Superior temporal gyrus (tissue), 1 donor: ENCODE results near the gene FOXO3B.
"Not testable (repeated sequence)": the region's sequence is repeated elsewhere in the genome, so short reads cannot be mapped to it uniquely, and the experiment has no call there.

Experiments used
- DNase-seq: peaks from one replicate; pipeline ENCODE4 v3.0.0-alpha.2; 2016; ENCODE audit errors: extremely low spot score

FOXO3B gene

DNA sequence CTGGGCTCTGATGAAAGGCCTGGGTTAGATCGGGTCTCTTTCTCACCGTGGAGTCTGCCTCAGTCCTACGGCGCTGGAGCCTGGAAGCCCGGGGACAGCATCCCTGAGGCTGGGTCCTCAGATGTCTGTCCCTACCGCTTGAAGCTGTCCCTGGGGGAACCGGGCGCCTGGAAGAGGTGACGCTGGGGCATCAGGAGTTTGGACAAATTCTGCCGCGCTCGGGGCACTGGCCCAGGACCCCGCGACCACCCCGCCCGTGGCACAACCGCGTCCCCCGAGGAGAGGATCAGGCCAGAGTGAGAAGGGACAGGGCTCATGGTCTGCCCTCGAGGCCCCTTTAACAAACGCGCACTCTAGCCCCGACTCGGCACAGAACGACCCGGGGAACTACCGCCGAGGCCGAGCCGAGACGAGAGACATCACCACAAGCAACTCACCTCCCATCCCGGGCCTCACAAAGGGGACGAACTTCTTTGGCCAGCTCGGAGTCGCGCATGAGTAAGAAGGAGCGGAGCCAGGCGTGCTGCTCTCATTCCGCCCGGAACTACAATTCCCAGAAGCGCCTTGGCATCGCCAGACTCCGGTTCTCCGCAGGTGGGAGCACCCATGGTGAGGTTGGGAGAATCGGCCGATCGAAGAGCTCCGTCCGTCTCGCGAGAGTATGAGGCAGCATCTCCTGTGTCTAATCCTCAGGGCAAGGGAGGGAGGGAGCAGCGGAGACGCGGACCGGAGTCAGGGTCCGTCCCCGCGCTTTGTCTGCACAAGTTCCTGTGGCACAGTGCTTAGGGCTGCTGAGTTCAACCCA is at the start of gene FOXO3B:
TSS of gene FOXO3B (minus strand) at position 548 of the 805 bp plus-strand sequence. CDS start 663 bp downstream, outside the sequence.
- DNase-seq, result peak; percentile 92

DNA sequence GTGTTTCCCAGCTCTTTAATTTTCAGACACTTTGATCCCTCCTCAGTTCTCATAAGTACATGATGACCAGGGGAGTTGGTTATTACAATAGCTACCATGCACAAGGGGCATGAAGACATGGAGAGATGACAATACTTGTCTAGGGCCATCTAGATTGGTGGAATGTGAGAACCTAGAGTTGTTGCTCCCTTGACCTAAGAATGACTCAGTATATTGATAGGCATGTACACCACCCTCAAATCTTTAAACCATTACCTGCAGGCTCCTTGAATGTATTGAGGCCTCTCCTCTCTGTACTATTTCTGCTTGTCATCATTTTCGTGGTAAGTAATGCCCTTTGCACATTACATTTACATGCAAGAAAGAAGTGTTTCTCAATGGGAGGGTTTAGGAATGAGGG is 41.4 kb upstream of the FOXO3B start:
- not testable (repeated sequence) for DNase-seq

DNA sequence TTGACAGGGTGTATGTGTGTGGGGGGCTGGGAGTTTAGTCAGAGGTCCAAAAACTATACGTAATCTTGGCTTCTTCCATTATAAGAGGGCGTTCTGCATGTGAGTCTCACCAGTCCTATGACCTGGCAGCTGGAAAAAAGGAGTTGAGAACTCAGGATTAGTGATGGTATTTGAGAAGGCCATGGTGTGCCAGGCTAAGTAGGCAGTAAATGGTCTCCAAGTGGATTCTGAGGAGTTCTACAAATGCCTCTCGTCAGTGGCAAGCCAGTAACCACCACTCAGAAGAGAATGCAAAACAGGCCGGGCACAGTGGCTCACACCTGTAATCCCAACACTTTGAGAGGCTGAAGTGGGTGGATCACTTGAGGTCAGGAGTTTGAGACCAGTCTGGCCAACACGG is 40.5 kb upstream of the FOXO3B start:
- DNase-seq, result not testable (repeated sequence)

DNA sequence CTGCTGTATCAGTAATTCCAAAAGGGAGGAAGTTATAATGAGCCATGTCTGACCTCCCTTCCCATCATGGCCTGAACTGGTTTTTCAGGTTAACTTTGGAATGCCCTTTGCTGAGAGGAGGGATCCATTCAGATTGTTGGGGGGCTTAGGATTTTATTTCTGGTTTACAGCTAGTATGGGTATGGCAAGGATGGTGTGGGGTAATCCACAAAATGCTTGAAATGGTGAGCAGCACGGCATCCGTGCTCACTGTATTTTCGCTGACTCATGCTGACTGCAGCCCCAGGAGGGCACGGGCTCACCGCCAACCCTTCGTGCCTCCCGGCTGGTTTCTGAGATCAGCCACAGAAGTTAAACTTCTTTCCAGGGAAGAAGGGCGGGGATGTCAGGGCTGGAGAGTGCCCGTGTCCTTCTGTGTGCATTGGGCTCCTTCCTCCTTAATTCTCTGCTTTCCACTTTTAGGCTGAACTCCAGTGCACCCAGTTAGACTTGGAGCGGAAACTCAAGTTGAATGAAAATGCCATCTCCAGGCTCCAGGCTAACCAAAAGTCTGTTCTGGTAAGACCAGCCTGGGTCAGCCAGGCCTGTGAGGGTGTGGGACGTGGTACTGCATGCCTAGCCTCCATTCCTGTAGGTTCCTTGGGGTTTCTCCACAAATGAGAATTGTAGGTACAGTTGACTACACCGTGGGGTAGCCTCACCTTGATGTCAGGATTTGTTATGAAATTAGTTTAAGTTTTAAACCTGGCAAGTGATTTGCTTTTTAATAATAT is 39.8 kb upstream of the FOXO3B start:
- DNase-seq, result not testable (repeated sequence)

DNA sequence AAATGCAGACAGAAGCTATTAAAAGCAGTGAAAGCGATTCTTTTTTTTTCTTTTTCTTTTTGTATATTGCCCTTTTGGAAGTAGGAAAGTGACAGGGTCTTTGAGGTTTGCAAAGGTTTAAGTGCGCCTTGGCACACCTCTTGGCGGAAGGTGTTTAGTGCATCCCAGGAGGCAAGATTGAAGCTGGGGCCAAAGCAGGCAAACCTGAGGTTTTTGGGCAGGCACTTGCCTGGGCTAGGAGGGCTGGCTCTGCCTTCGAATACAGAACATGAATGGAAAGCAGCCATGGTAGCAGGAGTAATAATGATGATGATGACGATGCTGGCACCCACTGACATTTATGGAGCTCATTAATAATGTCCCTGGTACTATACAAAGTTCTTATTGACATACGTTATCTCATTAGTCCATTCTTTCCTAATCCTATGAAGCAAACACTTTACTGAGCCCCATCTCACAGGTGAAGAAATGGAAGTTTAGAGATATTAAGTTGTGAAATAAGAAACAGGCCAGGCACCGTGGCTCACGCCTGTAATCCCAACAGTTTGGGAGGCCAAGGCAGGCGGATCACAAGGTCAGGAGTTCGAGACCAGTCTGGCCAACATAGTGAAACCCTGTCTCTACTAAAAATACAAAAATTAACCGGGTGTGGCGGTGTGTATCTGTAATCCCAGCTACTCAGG is 37.5 kb upstream of the FOXO3B start:
- DNase-seq, result not testable (repeated sequence)

DNA sequence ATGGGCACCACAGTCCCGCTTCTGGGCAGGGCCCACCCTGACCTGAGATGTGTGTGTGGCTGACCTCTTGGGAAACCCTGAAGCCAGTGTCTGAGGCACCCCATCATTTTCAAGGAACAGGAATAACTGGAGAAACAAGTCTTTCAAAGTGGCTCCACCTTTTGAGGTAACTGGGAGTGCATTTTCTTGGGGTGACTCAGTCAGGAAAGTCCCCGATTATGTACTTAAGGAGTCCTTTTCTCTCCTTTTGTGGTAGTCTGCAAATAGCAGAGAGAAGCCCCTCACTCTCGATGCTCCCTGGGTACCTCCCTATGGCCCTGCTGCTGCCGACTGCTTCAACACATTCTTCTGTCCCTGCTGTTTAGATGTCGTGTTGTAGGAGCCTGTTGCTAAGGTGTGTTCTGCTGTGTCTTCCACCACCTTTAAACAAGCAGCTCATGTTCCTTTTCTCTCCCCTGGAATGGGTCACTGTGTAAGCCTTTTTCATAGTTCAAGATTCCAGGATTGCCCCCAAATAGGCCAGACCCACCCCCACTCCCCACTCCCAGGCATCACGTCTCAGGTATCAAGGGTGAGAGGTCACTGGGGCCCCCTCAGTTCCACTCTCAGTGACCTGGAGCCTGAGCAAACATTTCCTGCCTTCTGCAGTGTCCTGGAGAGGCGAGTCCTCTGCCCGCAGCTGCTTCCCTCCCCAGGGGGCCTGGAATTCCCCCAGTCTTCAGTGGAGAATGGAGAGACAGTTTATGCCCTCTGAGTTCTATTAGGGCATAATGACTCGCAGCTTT is 36.7 kb upstream of the FOXO3B start:
- DNase-seq, result not testable (repeated sequence)

DNA sequence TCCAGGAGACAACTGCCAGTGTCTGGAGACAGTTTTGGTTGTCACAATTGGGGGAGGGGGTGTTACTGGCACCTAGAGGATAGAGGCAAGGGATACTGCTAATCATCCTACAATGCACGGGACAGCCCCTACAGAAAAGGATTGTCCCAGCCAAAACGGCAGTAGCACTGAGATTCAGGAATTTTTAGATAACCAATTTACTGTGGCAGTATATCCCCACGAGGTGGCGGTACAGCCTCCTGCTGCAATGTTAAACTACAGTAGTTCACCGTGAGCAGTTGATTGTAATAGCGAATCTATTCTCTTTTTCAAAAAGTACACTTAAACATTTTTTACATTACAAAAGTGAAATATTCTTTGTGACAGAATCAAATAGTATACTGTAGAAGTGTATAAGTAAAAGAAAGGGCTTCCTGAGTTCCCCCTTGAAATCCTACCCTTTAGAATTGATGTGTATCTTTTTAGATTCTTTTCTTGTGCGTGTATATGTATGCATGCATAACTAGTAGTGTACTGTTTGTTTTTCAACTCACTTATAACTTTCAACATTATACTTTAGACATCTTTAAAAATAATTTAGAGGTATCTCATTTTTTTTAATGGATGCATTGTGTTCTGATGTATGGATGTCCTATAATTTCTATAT is 30.4 kb upstream of the FOXO3B start:
- peak; percentile 78 for DNase-seq

DNA sequence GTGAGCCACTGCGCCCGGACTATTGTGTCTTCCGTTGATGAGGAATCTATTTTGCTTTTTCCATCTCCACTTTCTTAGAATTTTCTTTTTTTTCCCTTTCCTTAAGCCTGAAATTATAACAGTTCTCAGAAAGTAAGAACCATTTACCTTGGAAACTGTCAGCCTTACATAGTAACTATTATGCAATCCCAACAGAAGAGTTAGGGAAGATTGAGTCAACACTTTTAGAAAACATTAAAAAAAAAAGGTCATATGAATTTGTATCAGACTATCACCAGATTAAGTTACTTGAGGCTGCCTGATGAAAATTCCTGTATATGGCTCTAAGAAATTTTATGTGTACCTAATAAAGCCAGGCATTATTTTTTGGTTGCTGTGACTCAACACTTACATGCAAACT is 26.1 kb upstream of the FOXO3B start:
- not testable (repeated sequence) for DNase-seq

DNA sequence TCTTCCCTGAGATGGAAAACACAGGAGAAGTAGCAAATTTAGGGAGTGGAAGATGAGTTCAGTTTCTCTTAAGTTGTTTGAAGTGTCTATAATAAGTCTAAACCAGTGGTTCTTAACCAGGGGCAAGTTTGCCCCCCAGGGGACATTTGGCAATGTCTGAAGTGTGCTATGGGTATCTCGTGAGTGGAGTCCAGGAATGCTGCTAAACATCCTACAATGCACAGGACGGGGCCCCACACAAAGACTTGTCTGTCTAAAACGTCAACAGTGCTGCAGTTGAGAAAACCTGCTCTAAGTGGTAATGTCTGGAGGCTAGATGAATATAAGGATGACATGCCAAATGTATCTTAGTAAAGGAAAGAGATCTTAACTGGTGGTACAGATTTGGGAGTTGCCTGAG is 23.8 kb upstream of the FOXO3B start:
- not testable (repeated sequence) for DNase-seq

DNA sequence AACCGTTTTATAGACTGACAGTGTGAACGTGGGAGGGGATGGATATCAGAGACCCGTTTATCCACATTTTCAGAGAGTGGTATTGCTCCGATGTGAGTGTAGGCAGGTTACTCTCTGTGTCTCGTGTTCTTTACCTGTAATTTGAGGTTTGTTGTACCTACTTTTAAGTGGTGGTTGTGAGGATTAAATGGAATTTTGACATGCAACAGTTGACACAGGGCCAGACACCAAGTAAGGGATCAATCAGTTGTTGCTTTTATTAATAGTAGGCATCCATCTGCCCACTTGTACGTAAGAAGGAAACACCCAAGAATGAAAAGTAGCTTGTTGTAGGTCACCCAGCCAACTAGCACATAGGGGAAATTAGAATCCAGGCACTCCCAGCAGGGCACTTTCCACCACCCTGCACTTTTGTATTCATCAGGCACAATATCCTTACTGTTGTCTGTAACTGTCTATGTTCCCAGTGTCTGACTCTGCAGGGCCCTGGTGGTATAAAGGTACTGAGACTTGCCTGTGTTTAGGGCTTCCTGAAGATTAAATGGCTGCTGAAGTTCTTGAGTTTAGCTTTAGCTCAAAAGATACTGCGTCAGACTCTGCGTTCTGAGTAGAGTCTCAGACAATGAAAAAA is 16.5 kb upstream of the FOXO3B start:
- DNase-seq, result peak; percentile 14

DNA sequence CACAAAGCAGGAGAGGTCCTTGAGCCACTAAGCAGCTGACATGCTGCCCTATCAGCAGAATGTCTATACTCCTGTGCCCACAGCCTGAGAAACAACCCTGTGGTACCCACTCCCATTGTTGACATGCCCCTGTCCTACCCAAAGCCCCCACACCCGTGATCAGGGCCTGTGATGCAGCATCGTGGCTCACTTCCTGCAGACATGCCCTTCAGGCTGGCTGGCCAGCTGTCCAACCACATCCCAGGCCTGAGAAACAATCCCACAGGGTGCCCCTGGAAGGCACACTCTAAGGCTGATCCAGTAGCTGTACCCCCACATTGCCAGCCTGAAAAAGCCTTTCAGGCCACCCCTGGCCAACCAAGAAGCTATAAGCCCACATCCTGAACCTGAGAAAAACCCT is 13.0 kb upstream of the FOXO3B start:
- not testable (repeated sequence) for DNase-seq

DNA sequence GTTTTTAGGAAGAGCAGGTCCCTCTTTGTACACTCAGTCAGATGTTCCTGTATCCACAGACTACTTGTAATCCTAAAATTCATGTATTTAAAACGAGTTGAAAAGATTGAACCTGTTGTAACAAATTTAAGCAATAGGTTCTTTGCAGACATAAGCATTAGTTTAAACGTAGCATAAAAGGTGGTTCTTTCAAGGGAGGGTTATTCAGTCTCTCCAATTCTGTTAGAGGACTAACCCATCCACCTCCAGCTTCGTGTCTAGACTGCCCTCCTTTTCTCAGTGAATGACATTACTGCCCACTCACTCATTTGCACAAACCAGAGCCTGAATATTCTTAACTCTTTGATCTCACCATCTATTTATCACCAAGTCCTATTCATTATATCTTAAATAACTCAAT is 554 bp upstream of the FOXO3B start:
- DNase-seq, result peak; percentile 51

DNA sequence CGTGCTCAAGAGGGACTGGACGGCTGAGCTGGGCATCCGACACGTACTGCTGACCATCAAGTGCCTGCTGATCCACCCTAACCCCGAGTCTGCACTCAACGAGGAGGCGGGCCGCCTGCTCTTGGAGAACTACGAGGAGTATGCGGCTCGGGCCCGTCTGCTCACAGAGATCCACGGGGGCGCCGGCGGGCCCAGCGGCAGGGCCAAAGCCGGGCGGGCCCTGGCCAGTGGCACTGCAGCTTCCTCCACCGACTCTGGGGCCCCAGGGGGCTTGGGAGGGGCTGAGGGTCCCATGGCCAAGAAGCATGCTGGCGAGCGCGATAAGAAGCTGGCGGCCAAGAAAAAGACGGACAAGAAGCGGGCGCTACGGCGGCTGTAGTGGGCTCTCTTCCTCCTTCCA is 4.7 kb downstream of the FOXO3B start:
- DNase-seq, result not testable (repeated sequence)

DNA sequence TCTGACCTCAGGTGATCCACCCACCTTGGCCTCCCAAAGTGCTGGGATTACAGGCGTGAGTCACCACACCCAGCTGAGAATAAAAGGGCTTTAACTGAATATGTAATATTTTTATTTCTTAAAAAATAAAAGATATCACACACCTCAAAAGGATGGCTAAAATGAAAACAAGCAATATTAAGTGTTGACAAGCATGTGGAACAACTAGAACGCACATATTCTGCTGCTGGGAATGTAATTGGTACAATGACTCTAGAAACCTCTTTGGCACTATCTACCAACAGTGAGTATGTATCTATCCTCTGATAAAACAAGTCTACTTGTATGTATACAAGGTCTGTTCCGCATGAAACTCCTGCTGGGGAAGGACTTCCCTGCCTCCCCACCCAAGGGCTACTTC is 5.2 kb downstream of the FOXO3B start:
- DNase-seq, result not testable (repeated sequence)

DNA sequence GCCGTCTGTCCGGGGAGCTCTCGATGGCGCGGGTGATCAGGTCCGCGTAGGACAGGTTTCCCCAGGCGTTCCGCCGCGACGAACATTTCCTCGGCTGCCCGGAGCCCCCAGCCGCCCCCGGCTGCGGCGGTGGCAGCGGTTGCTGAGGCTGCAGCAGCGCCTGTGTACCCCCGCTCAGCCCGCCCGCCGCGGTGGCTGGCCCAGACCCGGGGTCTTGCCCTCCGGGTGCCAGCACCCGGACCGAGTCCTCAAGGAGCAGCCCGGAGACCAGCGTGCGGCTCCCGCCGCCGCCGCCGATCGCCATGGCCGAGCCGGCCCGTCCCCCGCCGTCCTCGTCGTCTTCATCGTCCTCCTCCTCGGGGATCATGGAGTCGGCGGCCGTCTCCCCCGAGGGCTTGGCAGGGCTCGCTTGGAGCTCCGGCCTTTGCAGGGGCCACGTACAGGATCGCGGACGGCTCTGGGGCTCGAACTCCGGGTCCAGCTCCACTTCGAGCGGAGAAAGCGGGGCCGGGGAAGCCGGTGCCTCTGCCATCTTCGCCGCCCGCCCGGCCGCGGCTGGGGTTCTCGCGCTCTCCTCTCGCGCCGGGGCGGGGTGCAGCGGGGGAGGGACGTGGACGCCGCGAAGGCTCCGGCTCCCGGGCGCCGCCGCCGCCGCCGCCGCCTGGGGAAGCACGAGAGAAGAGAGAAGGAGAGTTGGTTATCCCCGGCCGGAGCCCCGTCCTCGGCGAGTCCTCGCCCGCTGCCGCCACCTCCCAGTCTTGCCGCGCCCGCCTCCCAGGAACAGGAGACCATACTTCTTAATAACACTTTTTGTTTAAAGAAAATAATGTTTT is 9.5 kb downstream of the FOXO3B start:
- DNase-seq, result not testable (repeated sequence)

DNA sequence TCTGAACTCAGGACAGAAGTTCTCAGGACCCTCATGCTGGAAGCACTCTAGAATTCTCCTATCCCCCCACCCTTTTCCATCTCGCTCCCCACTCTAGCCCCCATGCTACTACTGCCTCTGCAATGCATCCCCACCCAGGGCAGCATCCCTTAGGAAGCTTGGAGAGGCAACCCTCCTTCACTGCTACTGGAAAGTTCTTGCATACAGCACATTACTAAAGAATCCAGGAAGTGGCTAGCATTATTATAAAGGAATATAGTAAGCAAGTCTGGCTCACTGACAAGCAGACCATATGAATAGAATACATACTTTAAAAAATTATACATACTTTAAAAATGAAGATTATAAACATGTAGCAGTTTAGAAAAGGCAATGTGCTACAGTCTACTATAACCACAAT is 13.5 kb downstream of the FOXO3B start:
- DNase-seq, result not testable (repeated sequence)

DNA sequence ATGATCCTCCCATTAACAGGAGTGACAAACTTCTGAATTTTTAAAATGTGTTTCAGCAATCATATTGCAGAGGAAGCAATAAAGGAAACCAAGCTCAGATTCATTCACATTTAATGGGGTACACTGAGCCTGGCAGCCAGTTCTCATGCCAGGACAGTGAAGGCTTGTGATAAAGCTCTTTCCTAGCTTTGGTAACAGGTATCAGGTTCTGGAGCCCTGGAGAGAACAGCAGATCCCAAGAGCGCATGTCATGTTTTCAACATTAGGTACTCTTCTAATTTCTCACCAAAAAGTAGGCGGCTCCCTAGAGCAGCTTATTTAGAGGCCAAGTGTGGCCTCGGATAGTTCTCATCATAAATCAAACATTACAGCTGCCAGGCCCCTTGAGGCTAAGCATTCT is 14.6 kb downstream of the FOXO3B start:
- not testable (repeated sequence) for DNase-seq

DNA sequence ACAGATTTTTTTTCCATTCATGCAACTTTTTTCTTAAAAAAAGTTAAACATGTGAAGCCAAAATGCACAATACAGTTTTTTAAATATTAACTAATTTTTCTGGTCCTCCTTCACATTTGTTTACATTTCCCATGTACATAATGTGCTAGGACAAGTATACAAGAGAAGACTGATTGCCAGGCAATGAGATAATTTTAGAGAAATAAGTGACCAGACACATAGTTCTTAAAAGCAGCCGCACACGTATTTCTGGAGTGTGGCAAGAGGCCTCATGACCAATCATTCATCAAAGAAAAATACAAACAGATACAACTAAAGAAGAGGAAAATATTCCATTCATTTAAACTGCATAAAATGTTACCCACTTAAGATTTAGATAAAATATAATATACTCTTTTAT is 15.8 kb downstream of the FOXO3B start:
- not testable (repeated sequence) for DNase-seq

DNA sequence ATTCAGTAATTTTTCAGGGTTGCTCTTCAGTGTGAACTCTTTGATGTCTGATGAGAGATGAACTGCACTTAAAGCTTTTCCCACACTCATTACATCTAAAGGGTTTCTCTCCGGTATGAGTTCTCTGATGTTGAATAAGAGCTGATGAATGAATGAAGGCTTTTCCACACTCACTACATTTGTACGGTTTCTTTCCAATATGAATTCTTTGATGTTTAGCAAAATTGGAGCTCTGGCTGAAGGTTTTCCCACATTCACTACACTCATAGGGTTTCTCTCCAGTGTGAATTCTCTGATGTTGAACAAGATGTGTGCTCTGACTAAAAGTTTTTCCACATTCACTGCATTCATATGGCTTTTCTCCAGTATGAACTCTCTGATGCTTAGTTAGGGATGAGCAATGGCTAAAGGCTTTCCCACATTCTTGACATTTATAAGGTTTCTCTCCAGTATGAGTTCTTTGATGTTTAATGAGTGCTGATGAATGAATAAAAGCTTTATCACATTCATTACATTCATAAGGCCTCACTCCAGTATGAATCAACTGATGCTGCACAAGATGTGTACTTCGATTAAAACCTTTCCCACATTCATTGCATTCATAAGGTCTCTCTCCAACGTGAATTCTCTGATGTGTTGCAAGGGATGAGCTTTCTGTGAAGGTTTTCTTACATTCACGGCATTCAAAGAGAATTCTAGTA is 20.0 kb downstream of the FOXO3B start:
- DNase-seq, result not testable (repeated sequence)
